AG04449 (cell line): ENCODE results near the gene KIR2DL1.

ENCODE experiments used
- CTCF ChIA-PET: fragments of 350-600 bp; formaldehyde crosslinking; extraction: SDS; loops from one replicate; lab custom pipeline; 2021; ENCODE audit warnings: antibody characterized with exemption; lab: Yijun Ruan, JAX
- POLR2A ChIA-PET: fragments of 400-600, 350-600 bp; formaldehyde crosslinking; extraction: SDS; loops from one replicate; lab custom pipeline; 2020; ENCODE audit warnings: antibody characterized with exemption, inconsistent platforms; lab: Yijun Ruan, JAX
- DNase-seq: peaks from one replicate; pipeline ENCODE4 v3.0.0-alpha.2; 2010; ENCODE audit warnings: low read depth, low spot score
- H3K4me3 ChIP-seq: 2 replicates; pipeline ENCODE4 v1.5.1; 2011; ENCODE audit warnings: low read depth, mild to moderate bottlenecking, control low read depth, low read length
- TF ChIP-seq, protein P1 (sequence below): IDR thresholded peaks from one replicate; pipeline ENCODE4 v1.5.1; 2011; ENCODE audit warnings: mild to moderate bottlenecking, moderate library complexity, low read length, control low read depth, inconsistent platforms; ENCODE audit not compliant: insufficient read depth; ENCODE audit errors: missing control alignments

KIR2DL1 gene

DNA sequence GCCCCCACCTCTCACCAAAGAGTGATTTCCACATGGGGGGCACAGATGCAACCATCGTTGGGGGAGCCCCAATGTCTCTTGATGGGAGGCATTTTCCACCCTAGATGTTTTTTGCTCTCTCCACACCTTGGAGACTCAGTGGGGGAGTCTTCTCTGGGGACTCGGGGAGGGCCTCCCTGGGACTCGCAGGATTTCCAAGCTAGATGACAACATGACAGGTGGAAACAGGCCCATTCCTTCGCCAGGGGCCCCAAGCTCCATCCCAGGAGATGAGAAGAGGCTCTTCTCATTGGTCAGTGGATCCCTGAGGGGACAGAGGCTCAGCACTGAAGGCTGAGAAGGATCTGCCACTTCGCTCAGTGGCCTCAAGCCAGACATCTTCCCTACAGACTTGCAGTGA lies 21.1 kb downstream of the KIR2DL1 start:
- TF ChIP-seq, protein P1, sequence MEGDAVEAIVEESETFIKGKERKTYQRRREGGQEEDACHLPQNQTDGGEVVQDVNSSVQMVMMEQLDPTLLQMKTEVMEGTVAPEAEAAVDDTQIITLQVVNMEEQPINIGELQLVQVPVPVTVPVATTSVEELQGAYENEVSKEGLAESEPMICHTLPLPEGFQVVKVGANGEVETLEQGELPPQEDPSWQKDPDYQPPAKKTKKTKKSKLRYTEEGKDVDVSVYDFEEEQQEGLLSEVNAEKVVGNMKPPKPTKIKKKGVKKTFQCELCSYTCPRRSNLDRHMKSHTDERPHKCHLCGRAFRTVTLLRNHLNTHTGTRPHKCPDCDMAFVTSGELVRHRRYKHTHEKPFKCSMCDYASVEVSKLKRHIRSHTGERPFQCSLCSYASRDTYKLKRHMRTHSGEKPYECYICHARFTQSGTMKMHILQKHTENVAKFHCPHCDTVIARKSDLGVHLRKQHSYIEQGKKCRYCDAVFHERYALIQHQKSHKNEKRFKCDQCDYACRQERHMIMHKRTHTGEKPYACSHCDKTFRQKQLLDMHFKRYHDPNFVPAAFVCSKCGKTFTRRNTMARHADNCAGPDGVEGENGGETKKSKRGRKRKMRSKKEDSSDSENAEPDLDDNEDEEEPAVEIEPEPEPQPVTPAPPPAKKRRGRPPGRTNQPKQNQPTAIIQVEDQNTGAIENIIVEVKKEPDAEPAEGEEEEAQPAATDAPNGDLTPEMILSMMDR: no peak
- CTCF ChIA-PET: no interaction called here
- DNase-seq: no peak
- H3K4me3 ChIP-seq: no peak overlapping the region
- POLR2A ChIA-PET: no interaction called here

DNA sequence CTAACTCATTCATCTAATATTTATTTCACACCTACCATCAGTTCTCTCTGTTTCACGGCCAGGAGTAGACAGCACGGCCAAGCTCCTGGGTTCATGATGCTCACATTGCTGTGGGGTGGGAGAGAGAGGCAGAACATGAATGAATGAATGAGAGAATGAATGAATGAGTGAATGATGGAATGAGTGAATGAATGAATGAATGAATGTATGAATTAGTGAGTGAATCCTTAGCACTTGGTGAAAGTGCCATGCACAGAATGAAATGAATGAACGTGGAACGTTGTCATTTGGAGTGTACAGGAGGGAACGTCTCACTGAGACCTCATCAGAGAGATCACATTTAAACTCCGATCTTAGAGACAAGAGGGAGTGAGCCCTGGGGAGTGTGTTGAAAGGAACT lies 21.9 kb downstream of the KIR2DL1 start:
- no peak for DNase-seq
- ChIA-PET POLR2A (no interaction called here), CTCF (no interaction called here)
- TF ChIP-seq, protein P1: no peak
- no peak overlapping the region for H3K4me3 ChIP-seq

DNA sequence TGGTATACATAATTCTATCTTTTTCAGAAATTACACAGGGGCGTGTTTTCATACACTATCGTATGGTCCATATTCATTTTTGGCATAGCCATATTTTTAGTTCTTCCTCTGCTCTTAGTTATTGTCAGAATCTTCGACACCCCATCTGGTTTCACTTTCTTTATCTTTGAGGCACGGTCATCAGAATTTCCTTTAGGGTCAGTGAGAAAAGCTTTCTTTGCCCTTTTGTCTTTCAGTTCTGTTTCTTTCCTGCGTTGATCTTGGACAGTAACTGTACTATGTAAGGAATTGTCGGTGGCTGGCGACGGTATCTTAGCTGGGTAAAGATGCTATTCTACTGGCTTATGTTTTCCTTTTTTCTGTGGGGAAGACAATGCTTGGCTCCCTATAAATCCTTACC lies 23.2 kb downstream of the KIR2DL1 start:
- TF ChIP-seq, protein P1: no peak
- CTCF ChIA-PET: no interaction called here
- no peak overlapping the region for H3K4me3 ChIP-seq
- POLR2A ChIA-PET: no interaction called here
- DNase-seq: no peak

DNA sequence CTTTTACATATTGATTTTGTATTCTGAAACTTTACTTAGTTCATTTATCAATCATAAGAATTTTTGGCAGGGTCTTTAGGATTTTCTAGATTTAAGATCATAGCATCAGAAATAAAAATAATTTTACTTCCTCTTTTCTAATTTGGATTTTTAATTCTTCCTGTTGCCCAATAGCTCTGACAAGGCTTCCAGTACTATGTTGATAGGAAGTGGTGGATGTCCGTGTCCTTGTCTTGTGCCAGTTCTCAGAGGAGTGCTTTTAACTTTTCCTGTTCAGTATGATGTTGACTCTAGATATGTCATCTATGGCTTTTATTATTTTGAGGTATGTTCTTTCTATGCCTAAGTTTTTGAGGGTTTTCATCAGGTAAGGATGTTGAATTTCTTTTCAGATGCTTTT lies 26.2 kb downstream of the KIR2DL1 start:
- POLR2A ChIA-PET: no interaction called here
- H3K4me3 ChIP-seq: no peak overlapping the region
- TF ChIP-seq, protein P1: no peak
- no peak for DNase-seq
- CTCF ChIA-PET: no interaction called here

DNA sequence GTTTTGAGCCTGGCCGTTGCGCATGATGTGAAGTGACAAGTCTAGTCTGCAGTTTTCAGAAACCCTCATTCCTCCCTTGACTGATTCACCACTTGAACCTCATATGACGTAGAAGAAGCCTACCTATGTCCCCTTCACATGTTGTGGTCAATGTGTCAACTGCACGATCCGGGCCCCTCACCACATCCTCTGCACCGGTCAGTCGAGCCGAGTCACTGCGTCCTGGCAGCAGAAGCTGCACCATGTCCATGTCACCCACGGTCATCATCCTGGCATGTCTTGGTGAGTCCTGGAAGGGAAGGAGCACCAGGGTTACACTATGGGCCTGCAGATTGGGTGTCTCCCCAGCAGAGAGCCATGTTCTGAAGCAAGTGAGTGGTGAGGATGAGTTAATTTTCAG lies 33.8 kb downstream of the KIR2DL1 start, which contains the start of gene KIR2DL4:
Gene KIR2DL4 (plus strand): TSS at position 201 of the 400 bp plus-strand sequence. CDS start 42 bp downstream, at position 243.
- no peak for DNase-seq
- no peak within 1 kb of the TSS for H3K4me3 ChIP-seq
- ChIA-PET CTCF (no interaction called here), POLR2A (no interaction called here)
- TF ChIP-seq, protein P1: no peak

DNA sequence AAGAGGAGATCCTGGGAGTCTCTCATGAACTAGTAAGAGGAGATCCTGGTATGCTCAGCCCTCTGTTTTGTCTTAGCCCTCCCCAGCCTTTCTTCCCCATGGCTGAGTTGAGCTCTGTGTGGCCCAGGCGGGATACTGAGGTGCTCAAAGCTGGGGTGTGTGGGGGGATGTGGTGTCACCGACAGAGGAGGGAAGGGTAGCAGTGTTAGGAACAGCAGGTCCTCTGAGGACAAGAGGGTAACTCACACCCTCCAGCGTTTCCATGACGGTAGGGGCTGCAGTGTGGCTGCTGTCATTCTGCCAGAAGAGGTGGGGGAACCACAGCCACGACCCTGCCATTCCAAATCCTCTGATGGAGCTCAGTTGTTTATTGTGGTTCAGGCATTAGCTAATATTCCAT lies 34.5 kb downstream of the KIR2DL1 start:
- POLR2A ChIA-PET: no interaction called here
- TF ChIP-seq, protein P1: no peak
- no peak for DNase-seq
- CTCF ChIA-PET: no interaction called here
- no peak overlapping the region for H3K4me3 ChIP-seq
